Parathyroid adenoma (tissue), 2 donors: ENCODE measurements around the gene ZDHHC7.

Experiments
- H2AFZ ChIP-seq: fragments of 300-600 bp; sonication (generic); one replicate; pipeline ENCODE4 v1.7.0; 2017; ENCODE audit warnings: antibody characterized with exemption, mild to moderate bottlenecking
- H3K27ac ChIP-seq: fragments of 300-600 bp; sonication (generic); one replicate; pipeline ENCODE4 v1.7.0; 2017
- H3K27me3 ChIP-seq: fragments of 300-600 bp; sonication (generic); one replicate; pipeline ENCODE4 v1.7.0; 2017; ENCODE audit warnings: low read length; ENCODE audit not compliant: control insufficient read depth, insufficient read depth
- H3K36me3 ChIP-seq: fragments of 300-600 bp; sonication (generic); one replicate; pipeline ENCODE4 v1.7.0; 2017; ENCODE audit warnings: low read length; ENCODE audit not compliant: control insufficient read depth, insufficient read depth
- H3K4me1 ChIP-seq: fragments of 300-600 bp; sonication (generic); one replicate; pipeline ENCODE4 v1.7.0; 2017; ENCODE audit warnings: control low read depth
- H3K4me2 ChIP-seq: fragments of 300-600 bp; sonication (generic); one replicate; pipeline ENCODE4 v1.7.0; 2017; ENCODE audit warnings: low read length
- H3K4me3 ChIP-seq: fragments of 300-600 bp; sonication (generic); one replicate; pipeline ENCODE4 v1.7.0; 2017; ENCODE audit warnings: low read depth, low read length
- H3K79me2 ChIP-seq: fragments of 300-600 bp; sonication (generic); one replicate; pipeline ENCODE4 v1.7.0; 2017; ENCODE audit warnings: control low read depth
- H3K9ac ChIP-seq: fragments of 300-600 bp; sonication (generic); one replicate; pipeline ENCODE4 v1.7.0; 2017; ENCODE audit warnings: mild to moderate bottlenecking
- H3K9me3 ChIP-seq: fragments of 300-600 bp; sonication (generic); one replicate; pipeline ENCODE4 v1.7.0; 2017; ENCODE audit warnings: low read length; ENCODE audit not compliant: control insufficient read depth
- CTCF ChIP-seq: fragments of 300-600 bp; sonication (generic); IDR thresholded peaks from one replicate; pipeline ENCODE4 v1.7.0; 2017; ENCODE audit warnings: antibody characterized with exemption, mild to moderate bottlenecking
- donor health status: primary hyperparathyroidism.

The ZDHHC7 gene

GRCh38 chr16:84965428-84966415 is 45.6 kb downstream of the ZDHHC7 start:
- no peak overlapping the region for H3K4me3 ChIP-seq
- no peak for TF ChIP-seq CTCF
- no peak overlapping the region for H2AFZ ChIP-seq
- H3K36me3 ChIP-seq: no peaks in the 10 kb centered on the region
- no peak overlapping the region for H3K9ac ChIP-seq
- H3K79me2 ChIP-seq: no peaks in the 10 kb centered on the region
- no peak overlapping the region for H3K4me2 ChIP-seq
- no peaks in the 10 kb centered on the region for H3K4me1 ChIP-seq
- H3K27me3 ChIP-seq: no peaks in the 10 kb centered on the region
- H3K27ac ChIP-seq: no peak overlapping the region
- H3K9me3 ChIP-seq: no peaks in the 10 kb centered on the region

DNA sequence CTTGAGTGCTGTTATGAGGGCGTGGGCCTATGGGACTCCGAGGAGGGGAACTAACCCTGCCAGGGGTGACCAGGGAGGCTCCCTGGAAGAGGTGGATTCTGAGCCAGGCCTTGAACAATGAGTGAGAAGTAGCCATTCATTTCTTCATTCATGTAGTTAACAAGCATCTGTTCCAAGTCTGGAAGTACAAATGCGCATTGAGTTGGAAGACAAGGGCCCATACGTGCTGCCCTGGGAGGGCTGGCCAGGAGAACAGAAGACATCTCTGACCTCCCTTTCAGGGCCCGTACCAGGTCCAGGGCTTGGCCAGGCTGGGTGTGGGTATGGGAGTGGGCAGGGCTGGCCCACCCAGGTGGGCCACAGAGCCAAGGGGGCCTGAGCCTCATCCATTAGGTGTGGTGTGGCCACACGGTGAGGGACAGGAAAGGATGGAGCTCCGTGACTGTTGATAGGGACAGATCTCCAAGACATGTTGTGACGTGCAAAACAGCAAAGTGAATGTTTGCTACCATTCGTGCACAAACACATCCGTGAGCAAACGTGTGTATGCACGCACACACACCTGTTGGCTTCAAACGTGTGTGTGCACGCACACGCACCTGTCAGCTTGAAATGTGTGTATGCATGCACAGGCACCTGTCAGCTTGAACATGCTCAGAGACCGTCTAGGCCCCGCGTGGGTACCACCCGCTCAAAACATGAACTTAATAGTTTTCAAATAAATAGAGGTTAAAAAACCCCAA is 46.8 kb downstream of the ZDHHC7 start:
- Histone ChIP-seq H3K36me3 (no peaks in the 10 kb centered on the region), H3K27me3 (no peaks in the 10 kb centered on the region), H2AFZ (no peak overlapping the region), H3K4me3 (no peak overlapping the region), H3K9ac (no peak overlapping the region), H3K4me2 (no peak overlapping the region), H3K9me3 (no peaks in the 10 kb centered on the region), H3K27ac (no peak overlapping the region), H3K4me1 (no peaks in the 10 kb centered on the region), H3K79me2 (no peaks in the 10 kb centered on the region)
- TF ChIP-seq CTCF: no peak

DNA sequence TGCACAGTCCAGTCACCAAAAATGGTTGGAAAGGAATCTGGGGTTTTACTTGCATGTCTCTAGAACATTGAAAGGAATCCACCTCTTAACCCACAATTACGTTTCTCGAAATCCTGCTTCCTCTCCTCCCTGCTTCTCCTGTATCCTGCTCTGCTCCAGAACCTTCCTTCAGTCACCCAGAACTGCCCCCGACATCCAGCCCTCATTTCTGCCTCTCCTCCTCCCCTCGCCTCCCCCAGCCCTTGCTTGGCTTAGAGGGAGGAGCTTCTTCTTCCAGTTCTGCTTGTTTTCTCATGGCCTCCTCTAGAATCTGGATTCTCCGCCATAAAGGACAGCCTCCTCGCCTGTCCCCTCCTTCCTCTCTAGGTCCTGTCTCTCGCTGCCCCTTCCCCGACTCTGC is 48.3 kb downstream of the ZDHHC7 start:
- Histone ChIP-seq H3K4me2 (no peak overlapping the region), H3K36me3 (no peaks in the 10 kb centered on the region), H2AFZ (no peak overlapping the region), H3K27ac (no peak overlapping the region), H3K9ac (no peak overlapping the region), H3K79me2 (no peaks in the 10 kb centered on the region), H3K27me3 (no peaks in the 10 kb centered on the region), H3K9me3 (no peaks in the 10 kb centered on the region), H3K4me3 (no peak overlapping the region), H3K4me1 (no peaks in the 10 kb centered on the region)
- TF ChIP-seq CTCF: no peak

DNA sequence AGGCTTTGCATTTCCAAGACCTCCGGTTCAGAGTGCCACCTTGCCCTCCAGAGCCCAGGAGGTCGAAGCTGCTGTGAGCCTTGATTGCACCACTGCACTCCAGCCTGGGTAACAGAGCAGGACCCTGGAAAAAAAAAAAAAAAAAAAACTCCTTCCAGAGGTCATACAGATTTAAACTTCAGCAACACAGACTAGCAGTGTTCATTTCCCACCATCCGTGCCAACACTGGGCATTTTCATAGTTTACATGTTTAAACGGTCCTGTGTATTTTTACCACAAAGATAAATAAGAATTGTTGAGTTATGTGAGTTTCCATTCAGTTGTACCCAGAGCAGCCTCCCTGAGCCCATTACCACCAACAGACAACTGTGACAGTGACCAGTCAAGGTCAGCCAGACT is 50.4 kb downstream of the ZDHHC7 start:
- H3K9me3 ChIP-seq: no peaks in the 10 kb centered on the region
- no peak overlapping the region for H3K9ac ChIP-seq
- no peak overlapping the region for H3K4me2 ChIP-seq
- H3K4me3 ChIP-seq: no peak overlapping the region
- no peaks in the 10 kb centered on the region for H3K27me3 ChIP-seq
- H2AFZ ChIP-seq: no peak overlapping the region
- no peaks in the 10 kb centered on the region for H3K79me2 ChIP-seq
- no peak overlapping the region for H3K27ac ChIP-seq
- no peak for TF ChIP-seq CTCF
- H3K36me3 ChIP-seq: no peaks in the 10 kb centered on the region
- no peaks in the 10 kb centered on the region for H3K4me1 ChIP-seq
